ENCODE results near the gene RUNX3. TPM values are rescaled to one million over a fixed set of nuclear protein-coding genes. Genes with fewer than 3 reads are reported as not detected.

The RUNX3 gene
- total RNA-seq, 1 experiment from 2014 or later = 1.1 TPM

GRCh38 chr1:24935615-24936484 lies 5.8 kb upstream of the RUNX3 start:
- intact Hi-C loops (cut with micrococcal nuclease; ENCODE audit: unreplicated experiment) = no loop called here

GRCh38 chr1:24935196-24935526 lies 5.1 kb upstream of the RUNX3 start:
- Mint-ChIP-seq H3K36me3 (ENCODE audit: insufficient read depth, unreplicated experiment) (no peaks in the 10 kb centered on the region), H3K4me3 (ENCODE audit: unreplicated experiment) (no peak overlapping the region), H3K9me3 (ENCODE audit: unreplicated experiment) (no peaks in the 10 kb centered on the region), H3K4me1 (ENCODE audit: low read depth, unreplicated experiment) (no peaks in the 10 kb centered on the region), H3K27me3 (ENCODE audit: insufficient read depth, unreplicated experiment) (no peaks in the 10 kb centered on the region), H3K27ac (ENCODE audit: unreplicated experiment) (no peak overlapping the region)
- no TSS peak for BruUV-seq (replicated peaks)
- Histone ChIP-seq H3K36me3 (ENCODE audit: control insufficient read depth, insufficient read depth, low read length) (no peaks in the 10 kb centered on the region), H3K9me3 (no peaks in the 10 kb centered on the region), H3K27me3 (replicated peaks; ENCODE audit: control insufficient read depth, insufficient read depth, low read length) (no peaks in the 10 kb centered on the region; the same call in 1 of the 2 replicates), H3K4me1 (no peaks in the 10 kb centered on the region), H3K4me3 (ENCODE audit: low read depth, low read length) (no peak overlapping the region)
- CTCF ChIA-PET = interaction anchor here (0.7 kb wide), 1 partner anchor 86 kb away, joined by 3 read pairs; no protein-coding TSS in a partner anchor
- POLR2A ChIA-PET = no interaction called here
- no peak for TF ChIP-seq CTCF (IDR thresholded peaks at IDR 0.05; ENCODE audit: insufficient read depth in 1 of 2, low read depth in 1 of 2, low read length in 1 of 2, severe bottlenecking in 1 of 2, unreplicated experiment in 1 of 2)
- intact Hi-C loops (cut with micrococcal nuclease; ENCODE audit: unreplicated experiment) = no loop called here
- no peak for DNase-seq

More at GRCh38 chr1:24935615-24936484, 5.8 kb upstream of the RUNX3 start:
- BruUV-seq (replicated peaks) = no TSS peak
- Mint-ChIP-seq H3K4me3 (ENCODE audit: unreplicated experiment) (no peak overlapping the region), H3K27me3 (ENCODE audit: insufficient read depth, unreplicated experiment) (no peaks in the 10 kb centered on the region), H3K9me3 (ENCODE audit: unreplicated experiment) (no peaks in the 10 kb centered on the region), H3K36me3 (ENCODE audit: insufficient read depth, unreplicated experiment) (no peaks in the 10 kb centered on the region), H3K4me1 (ENCODE audit: low read depth, unreplicated experiment) (no peaks in the 10 kb centered on the region), H3K27ac (ENCODE audit: unreplicated experiment) (no peak overlapping the region)
- H3K4me3 ChIP-seq (ENCODE audit: low read depth, low read length) = no peak overlapping the region
- ChIA-PET POLR2A (no interaction called here), CTCF (interaction anchor here (0.7 kb wide), 1 partner anchor 231 kb away, joined by 3 read pairs; no protein-coding TSS in a partner anchor)
- H3K9me3 ChIP-seq = no peaks in the 10 kb centered on the region
- DNase-seq = no peak
- no peaks in the 10 kb centered on the region for H3K36me3 ChIP-seq (ENCODE audit: control insufficient read depth, insufficient read depth, low read length)
- no peak for TF ChIP-seq CTCF (IDR thresholded peaks at IDR 0.05; ENCODE audit: insufficient read depth in 1 of 2, low read depth in 1 of 2, low read length in 1 of 2, severe bottlenecking in 1 of 2, unreplicated experiment in 1 of 2)
- no peaks in the 10 kb centered on the region for H3K4me1 ChIP-seq
- no peaks in the 10 kb centered on the region; the same call in 1 of the 2 replicates for H3K27me3 ChIP-seq (replicated peaks; ENCODE audit: control insufficient read depth, insufficient read depth, low read length)

GRCh38 chr1:24934310-24935195 lies 4.5 kb upstream of the RUNX3 start:
- no peaks in the 10 kb centered on the region for H3K27me3 Mint-ChIP-seq (ENCODE audit: insufficient read depth, unreplicated experiment)
- no peak overlapping the region for H3K27ac Mint-ChIP-seq (ENCODE audit: unreplicated experiment)
- BruUV-seq (replicated peaks) = no TSS peak
- intact Hi-C loops (cut with micrococcal nuclease; ENCODE audit: unreplicated experiment) = no loop called here
- Histone ChIP-seq H3K27me3 (replicated peaks; ENCODE audit: control insufficient read depth, insufficient read depth, low read length) (no peaks in the 10 kb centered on the region; the same call in 1 of the 2 replicates), H3K4me3 (ENCODE audit: low read depth, low read length) (no peak overlapping the region), H3K9me3 (no peaks in the 10 kb centered on the region), H3K36me3 (ENCODE audit: control insufficient read depth, insufficient read depth, low read length) (no peaks in the 10 kb centered on the region), H3K4me1 (no peaks in the 10 kb centered on the region)
- no peaks in the 10 kb centered on the region for H3K36me3 Mint-ChIP-seq (ENCODE audit: insufficient read depth, unreplicated experiment)
- CTCF ChIA-PET = interaction anchor here (0.7 kb wide), 1 partner anchor 85 kb away, joined by 3 read pairs; no protein-coding TSS in a partner anchor
- no peaks in the 10 kb centered on the region for H3K9me3 Mint-ChIP-seq (ENCODE audit: unreplicated experiment)
- no peak overlapping the region for H3K4me3 Mint-ChIP-seq (ENCODE audit: unreplicated experiment)
- no peak for TF ChIP-seq CTCF (IDR thresholded peaks at IDR 0.05; ENCODE audit: insufficient read depth in 1 of 2, low read depth in 1 of 2, low read length in 1 of 2, severe bottlenecking in 1 of 2, unreplicated experiment in 1 of 2)
- DNase-seq = no peak
- POLR2A ChIA-PET = no interaction called here
- H3K4me1 Mint-ChIP-seq (ENCODE audit: low read depth, unreplicated experiment) = no peaks in the 10 kb centered on the region

All from Caco-2 (cell line).